ENCODE data around the gene ILF2. TPM values are rescaled to one million over a fixed set of nuclear protein-coding genes. Genes with fewer than 3 reads are reported as not detected.

The ILF2 gene
- total RNA-seq, 4 donors from 2014 or later: 110 to 138 (median 117) TPM

- Histone ChIP-seq H3K9me3 (no peaks in the 10 kb centered on the region), H3K27me3 (no peaks in the 10 kb centered on the region), H3K4me3 (no peak within 1 kb of the TSS), H3K4me1 (peaks cover 5 to 10% of the 10 kb centered on the region in 2 donors), H3K36me3 (peaks cover 0 to 8% of the 10 kb centered on the region in 2 donors), H3K27ac (peak within 1 kb of the TSS in 2 of 4 donors; percentile 57 to 66)
- TF ChIP-seq CTCF (IDR thresholded peaks at IDR 0.05 in 4 of 5, conservative IDR thresholded peaks at IDR 0.05 in 1 of 5) (no peak), POLR2A (IDR thresholded peaks at IDR 0.05) (no peak)
- intact Hi-C loops (cut with DNase I; ENCODE audit: low total_unique reads): loop anchor here (5.0 kb wide), 2 partner anchors 84 to 104 kb away; no protein-coding TSS in a partner anchor
- in situ Hi-C loops (cut with MboI; ENCODE audit: low sequenced_read_pairs in 4 of 4): loop anchor here in 1 of 4 donors (5.0 kb wide), 1 partner anchor 104 kb away; no protein-coding TSS in a partner anchor
- no peak for DNase-seq
- ATAC-seq: no peak
These were observed 54.5 kb downstream of the ILF2 start, which contains the start of gene S100A14 for GRCh38 chr1:153616144-153616916. S100A14 (minus strand) TSS chr1:153616325; CDS start chr1:153615858, 467 bp downstream.

- ATAC-seq: no peak
- peaks cover 12 to 15% of the 10 kb centered on the region in 2 donors for H3K4me1 ChIP-seq
- in situ Hi-C loops (cut with MboI; ENCODE audit: low sequenced_read_pairs in 4 of 4) (loop anchor here in 1 of 4 donors (5.0 kb wide), 1 partner anchor 103 kb away; no protein-coding TSS in a partner anchor), intact Hi-C loops (cut with DNase I; ENCODE audit: low total_unique reads) (loop anchor here (5.0 kb wide), 2 partner anchors 83 to 103 kb away; no protein-coding TSS in a partner anchor)
- H3K27me3 ChIP-seq: no peaks in the 10 kb centered on the region
- DNase-seq: no peak
- TF ChIP-seq CTCF (IDR thresholded peaks at IDR 0.05 in 4 of 5, conservative IDR thresholded peaks at IDR 0.05 in 1 of 5): no peak
- TF ChIP-seq POLR2A (IDR thresholded peaks at IDR 0.05): no peak
- no peaks in the 10 kb centered on the region for H3K9me3 ChIP-seq
- peaks cover 0 to 8% of the 10 kb centered on the region in 2 donors for H3K36me3 ChIP-seq
- no peak overlapping the region for H3K4me3 ChIP-seq
- no peak overlapping the region for H3K27ac ChIP-seq
These were observed 55.4 kb downstream of the ILF2 start for GRCh38 chr1:153615406-153615805.

GRCh38 chr1:153614906-153615305, 55.9 kb downstream of the ILF2 start:
- intact Hi-C loops (cut with DNase I; ENCODE audit: low total_unique reads) (loop anchor here (5.0 kb wide), 3 partner anchors 83 to 782 kb away; no protein-coding TSS in a partner anchor), in situ Hi-C loops (cut with MboI; ENCODE audit: low sequenced_read_pairs in 4 of 4) (loop anchor here in 1 of 4 donors (5.0 kb wide), 1 partner anchor 103 kb away; no protein-coding TSS in a partner anchor)
- ATAC-seq (no peak), DNase-seq (no peak)
- no peaks in the 10 kb centered on the region for H3K9me3 ChIP-seq
- peaks cover 0 to 8% of the 10 kb centered on the region in 2 donors for H3K36me3 ChIP-seq
- no peak overlapping the region for H3K27ac ChIP-seq
- H3K27me3 ChIP-seq: no peaks in the 10 kb centered on the region
- peaks cover 17 to 20% of the 10 kb centered on the region in 2 donors for H3K4me1 ChIP-seq
- TF ChIP-seq CTCF (IDR thresholded peaks at IDR 0.05 in 4 of 5, conservative IDR thresholded peaks at IDR 0.05 in 1 of 5) (no peak), POLR2A (IDR thresholded peaks at IDR 0.05) (no peak)
- H3K4me3 ChIP-seq: no peak overlapping the region

- Histone ChIP-seq H3K4me1 (peaks cover 21 to 26% of the 10 kb centered on the region in 2 donors), H3K27ac (no peak overlapping the region)
- ATAC-seq: no peak
These were observed 56.4 kb downstream of the ILF2 start for GRCh38 chr1:153614189-153614900.

More at GRCh38 chr1:153614189-153614900, 56.4 kb downstream of the ILF2 start:
- in situ Hi-C loops (cut with MboI; ENCODE audit: low sequenced_read_pairs in 4 of 4): no loop called here
- H3K4me3 ChIP-seq: no peak overlapping the region
- peaks cover 0 to 8% of the 10 kb centered on the region in 2 donors for H3K36me3 ChIP-seq
- TF ChIP-seq POLR2A (IDR thresholded peaks at IDR 0.05) (no peak), CTCF (IDR thresholded peaks at IDR 0.05 in 4 of 5, conservative IDR thresholded peaks at IDR 0.05 in 1 of 5) (no peak)
- no peaks in the 10 kb centered on the region for H3K27me3 ChIP-seq
- no peak for DNase-seq
- H3K9me3 ChIP-seq: no peaks in the 10 kb centered on the region
- intact Hi-C loops (cut with DNase I; ENCODE audit: low total_unique reads): loop anchor here (5.0 kb wide), 1 partner anchor 783 kb away; no protein-coding TSS in a partner anchor
